ENCODE results near the gene PRELP. TPM values are rescaled to one million over a fixed set of nuclear protein-coding genes. Genes with fewer than 3 reads are reported as not detected.

Gene PRELP
- total RNA-seq, 4 donors from 2014 or later: 16.1 to 65.0 (median 20.7) TPM

- no peak for DNase-seq (ENCODE audit: low spot score in 2 of 2)
- no peak within 1 kb of the TSS for H3K4me3 ChIP-seq (ENCODE audit: low read depth, poor library complexity, severe bottlenecking)
- TF ChIP-seq POLR2A (IDR thresholded peaks at IDR 0.05): no peak
- TF ChIP-seq CTCF (IDR thresholded peaks at IDR 0.05): no peak
- WGBS, 2 donors: 82 to 87% methylated on average over 5 of the region's 5 CpGs
- intact Hi-C loops (cut with DNase I; ENCODE audit: low total_unique reads): no loop called here
Observed at GRCh38 chr1:203493901-203494300, 18.3 kb downstream of the PRELP start, which contains the start of gene OPTC. TSS of gene OPTC (plus strand) at chr1:203494153. CDS start at chr1:203496006, 1,853 bp downstream.

- no peak overlapping the region for H3K4me3 ChIP-seq (ENCODE audit: low read depth, poor library complexity, severe bottlenecking)
- no peak for TF ChIP-seq CTCF (IDR thresholded peaks at IDR 0.05)
- TF ChIP-seq POLR2A (IDR thresholded peaks at IDR 0.05): no peak
- intact Hi-C loops (cut with DNase I; ENCODE audit: low total_unique reads): no loop called here
- 68 to 77% methylated on average over 7 of the region's 7 CpGs for WGBS, 2 donors
- no peak for DNase-seq (ENCODE audit: low spot score in 2 of 2)
Observed at GRCh38 chr1:203495845-203496244, 20.2 kb downstream of the PRELP start.

GRCh38 chr1:203497269-203497777 is 21.7 kb downstream of the PRELP start:
- no peak for TF ChIP-seq POLR2A (IDR thresholded peaks at IDR 0.05)
- no peak for DNase-seq (ENCODE audit: low spot score in 2 of 2)
- WGBS, 2 donors: 82 to 85% methylated on average over 5 of the region's 5 CpGs
- intact Hi-C loops (cut with DNase I; ENCODE audit: low total_unique reads): no loop called here
- no peak overlapping the region for H3K4me3 ChIP-seq (ENCODE audit: low read depth, poor library complexity, severe bottlenecking)

- intact Hi-C loops (cut with DNase I; ENCODE audit: low total_unique reads): no loop called here
- no peak for DNase-seq (ENCODE audit: low spot score in 2 of 2)
- TF ChIP-seq CTCF (IDR thresholded peaks at IDR 0.05) (no peak), POLR2A (IDR thresholded peaks at IDR 0.05) (no peak)
- 87 to 93% methylated on average over 7 of the region's 7 CpGs for WGBS, 2 donors
- no peak overlapping the region for H3K4me3 ChIP-seq (ENCODE audit: low read depth, poor library complexity, severe bottlenecking)
Observed at GRCh38 chr1:203499643-203500278, 24.2 kb downstream of the PRELP start.

GRCh38 chr1:203500279-203500678 is 24.7 kb downstream of the PRELP start:
- no peak overlapping the region for H3K4me3 ChIP-seq (ENCODE audit: low read depth, poor library complexity, severe bottlenecking)
- WGBS, 2 donors: 88 to 90% methylated on average over 1 of the region's 1 CpG
- no peak for DNase-seq (ENCODE audit: low spot score in 2 of 2)
- TF ChIP-seq POLR2A (IDR thresholded peaks at IDR 0.05): no peak
- TF ChIP-seq CTCF (IDR thresholded peaks at IDR 0.05): no peak
- intact Hi-C loops (cut with DNase I; ENCODE audit: low total_unique reads): no loop called here

GRCh38 chr1:203503836-203504235 is 28.2 kb downstream of the PRELP start:
- intact Hi-C loops (cut with DNase I; ENCODE audit: low total_unique reads): no loop called here
- no peak overlapping the region for H3K4me3 ChIP-seq (ENCODE audit: low read depth, poor library complexity, severe bottlenecking)
- no peak for DNase-seq (ENCODE audit: low spot score in 2 of 2)
- 76 to 79% methylated on average over 3 of the region's 3 CpGs for WGBS, 2 donors
- TF ChIP-seq CTCF (IDR thresholded peaks at IDR 0.05) (no peak), POLR2A (IDR thresholded peaks at IDR 0.05) (no peak)

Data from lower leg skin (tissue), 4 donors.